Keratinocyte (primary cell): ENCODE data around the gene IGHMBP2. TPM values are rescaled to one million over a fixed set of nuclear protein-coding genes. Genes with fewer than 3 reads are reported as not detected.

ENCODE experiments used
- DNase-seq: peaks from one replicate; pipeline ENCODE4 v3.0.0-alpha.2; 2011; ENCODE audit warnings: low read depth, missing footprints, low spot score
- FAIRE-seq: peaks from 2 replicates; lab custom pipeline; 2011; peaks lifted over from hg19 to GRCh38; lab: Jason Lieb, UNC
- H2AFZ ChIP-seq: 2 replicates; pipeline ENCODE4 v1.6.0; 2012; ENCODE audit warnings: low read length, control low read depth, inconsistent platforms; ENCODE audit not compliant: control insufficient read depth
- H3K27ac ChIP-seq: 2 replicates; pipeline ENCODE4 v1.5.1; 2011; ENCODE audit warnings: low read length; ENCODE audit not compliant: control insufficient read depth, insufficient read depth
- H3K27me3 ChIP-seq: 3 replicates; pipeline ENCODE4 v1.6.0; 2011; ENCODE audit warnings: low read length; ENCODE audit not compliant: control insufficient read depth, insufficient read depth; ENCODE audit errors: extremely low read depth
- H3K36me3 ChIP-seq, 2 experiments: 2 replicates in 1 of 2; 3 replicates in 1 of 2; pipeline ENCODE4 v1.5.1; 2011; ENCODE audit warnings: low read length in 2 of 2, mild to moderate bottlenecking in 1 of 2; ENCODE audit not compliant: control insufficient read depth in 2 of 2, insufficient read depth in 2 of 2; ENCODE audit errors: extremely low read depth in 1 of 2
- H3K4me1 ChIP-seq: 3 replicates; pipeline ENCODE4 v1.5.1; 2011; ENCODE audit warnings: low read length; ENCODE audit not compliant: control insufficient read depth, insufficient read depth; ENCODE audit errors: extremely low read depth
- H3K4me2 ChIP-seq: 3 replicates; pipeline ENCODE4 v1.6.0; 2011; ENCODE audit warnings: low read depth, low read length; ENCODE audit not compliant: control insufficient read depth, insufficient read depth; ENCODE audit errors: extremely low read depth
- H3K4me3 ChIP-seq, 3 experiments: fragments of 200-600 bp in 1 of 3; sonication (generic) in 1 of 3; 2 replicates in 2 of 3; 3 replicates in 1 of 3; pipeline ENCODE4 v1.5.1; 2011 to 2016; ENCODE audit warnings: low read length in 3 of 3, mild to moderate bottlenecking in 3 of 3, control low read depth in 2 of 3, inconsistent platforms in 1 of 3, low read depth in 1 of 3, mixed read lengths in 1 of 3, mixed run types in 1 of 3, moderate library complexity in 1 of 3; ENCODE audit not compliant: control insufficient read depth in 2 of 3, insufficient read depth in 2 of 3; ENCODE audit errors: extremely low read depth in 1 of 3
- H3K79me2 ChIP-seq: 2 replicates; pipeline ENCODE4 v1.6.0; 2012; ENCODE audit warnings: low read length; ENCODE audit not compliant: control insufficient read depth, insufficient read depth
- H3K9ac ChIP-seq: 3 replicates; pipeline ENCODE4 v1.6.0; 2011; ENCODE audit warnings: low read length; ENCODE audit not compliant: control insufficient read depth, insufficient read depth; ENCODE audit errors: extremely low read depth
- H3K9me1 ChIP-seq: 3 replicates; pipeline ENCODE4 v1.6.0; 2011; ENCODE audit warnings: low read length; ENCODE audit not compliant: control insufficient read depth, insufficient read depth; ENCODE audit errors: extremely low read depth
- H3K9me3 ChIP-seq: 2 replicates; pipeline ENCODE4 v1.5.1; 2012; ENCODE audit warnings: low read depth, low read length; ENCODE audit not compliant: control insufficient read depth
- H4K20me1 ChIP-seq: 3 replicates; pipeline ENCODE4 v1.6.0; 2011; ENCODE audit warnings: low read length; ENCODE audit not compliant: control insufficient read depth, insufficient read depth; ENCODE audit errors: extremely low read depth
- EZH2 ChIP-seq: IDR thresholded peaks from one replicate; pipeline ENCODE4 v1.6.1; 2012; ENCODE audit warnings: inconsistent platforms, mild to moderate bottlenecking, low read length, moderate library complexity
- dilution Hi-C: fragments of 300-500 bp; cut with MboI; formaldehyde crosslinking; loops from one replicate; pipeline ENCODE4 v1.7.0; 2020; ENCODE audit warnings: low sequenced_read_pairs; ENCODE audit not compliant: extremely low pct_ligation_motif_present
- polyA plus RNA-seq, 5 experiments: library from polyadenylated mRNA; depleted of rRNA in 3 of 5; stranded (reverse) in 3 of 5; stranded (forward) in 1 of 5; unstranded in 1 of 5; fragments of >200 nt; gene quantifications; 1 replicate in 1 of 5; 2 replicates in 3 of 5; 3 replicates in 1 of 5; pipeline versions ENCODE4 v1.2.1 to v1.2.3, GENCODE V29; 2011 to 2012; ENCODE audit warnings: missing spikeins in 2 of 5, low read depth in 1 of 5, low replicate concordance in 1 of 5
- TF ChIP-seq, protein P1 (sequence below), 3 experiments: IDR thresholded peaks in 1 of 3; conservative IDR thresholded peaks in 1 of 3; optimal IDR thresholded peaks in 1 of 3; 2 replicates in 2 of 3; 3 replicates in 1 of 3; pipeline versions ENCODE3 to v1.5.1; 2011; ENCODE audit warnings: low read length in 3 of 3, mild to moderate bottlenecking in 3 of 3, moderate library complexity in 2 of 3, control low read depth in 1 of 3, inconsistent platforms in 1 of 3; ENCODE audit not compliant: insufficient read depth in 2 of 3; ENCODE audit errors: extremely low read depth in 1 of 3

The IGHMBP2 gene
- polyA plus RNA-seq, 1 donor (not counting 4 experiments of a cell fraction or from before 2014, with no cell fraction given) = 10.0 TPM

DNA sequence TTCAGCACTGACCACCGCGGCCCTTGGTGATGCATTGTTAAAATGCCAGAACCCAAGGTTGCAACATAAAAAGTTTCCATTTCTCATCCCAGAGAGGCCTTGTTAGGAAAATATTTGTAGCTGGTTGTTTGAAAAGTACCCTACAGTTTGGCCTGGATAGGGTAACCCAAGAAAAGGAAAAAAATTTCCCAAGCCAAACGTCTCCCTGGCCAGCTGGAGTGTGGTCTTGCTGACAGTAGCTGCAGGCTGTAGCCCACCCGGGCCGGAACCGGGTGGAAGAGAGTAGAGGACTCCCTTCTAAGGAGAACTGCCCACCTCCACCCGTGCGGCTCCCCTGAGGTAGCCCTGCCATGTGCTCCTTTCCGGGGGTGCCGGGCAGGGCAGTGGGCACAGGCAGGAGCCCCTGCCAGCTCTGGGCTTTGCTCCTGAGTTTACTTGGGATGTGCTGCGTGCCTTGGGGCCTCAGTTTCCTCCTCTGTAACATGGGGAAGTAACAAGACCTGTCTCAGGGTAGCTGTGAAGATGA, 38.5 kb downstream of the IGHMBP2 start:
- no peak overlapping the region for H2AFZ ChIP-seq
- H3K27me3 ChIP-seq = peaks cover 11% of the 10 kb centered on the region
- peaks cover 2% of the 10 kb centered on the region for H3K4me1 ChIP-seq
- no peak overlapping the region for H3K9ac ChIP-seq
- H3K9me3 ChIP-seq = no peaks in the 10 kb centered on the region
- H3K36me3 ChIP-seq = peaks cover 8 to 11% of the 10 kb centered on the region in 2 experiments
- H3K4me2 ChIP-seq = no peak overlapping the region
- DNase-seq (no peak), FAIRE-seq (no peak)
- H3K79me2 ChIP-seq = no peaks in the 10 kb centered on the region
- TF ChIP-seq EZH2 = no peak
- TF ChIP-seq, protein P1, sequence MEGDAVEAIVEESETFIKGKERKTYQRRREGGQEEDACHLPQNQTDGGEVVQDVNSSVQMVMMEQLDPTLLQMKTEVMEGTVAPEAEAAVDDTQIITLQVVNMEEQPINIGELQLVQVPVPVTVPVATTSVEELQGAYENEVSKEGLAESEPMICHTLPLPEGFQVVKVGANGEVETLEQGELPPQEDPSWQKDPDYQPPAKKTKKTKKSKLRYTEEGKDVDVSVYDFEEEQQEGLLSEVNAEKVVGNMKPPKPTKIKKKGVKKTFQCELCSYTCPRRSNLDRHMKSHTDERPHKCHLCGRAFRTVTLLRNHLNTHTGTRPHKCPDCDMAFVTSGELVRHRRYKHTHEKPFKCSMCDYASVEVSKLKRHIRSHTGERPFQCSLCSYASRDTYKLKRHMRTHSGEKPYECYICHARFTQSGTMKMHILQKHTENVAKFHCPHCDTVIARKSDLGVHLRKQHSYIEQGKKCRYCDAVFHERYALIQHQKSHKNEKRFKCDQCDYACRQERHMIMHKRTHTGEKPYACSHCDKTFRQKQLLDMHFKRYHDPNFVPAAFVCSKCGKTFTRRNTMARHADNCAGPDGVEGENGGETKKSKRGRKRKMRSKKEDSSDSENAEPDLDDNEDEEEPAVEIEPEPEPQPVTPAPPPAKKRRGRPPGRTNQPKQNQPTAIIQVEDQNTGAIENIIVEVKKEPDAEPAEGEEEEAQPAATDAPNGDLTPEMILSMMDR (optimal IDR thresholded peaks at IDR 0.05 in 1 of 3, IDR thresholded peaks at IDR 0.05 in 1 of 3, conservative IDR thresholded peaks at IDR 0.05 in 1 of 3; ENCODE audit: extremely low read depth in 1 of 3, insufficient read depth in 2 of 3, low read length in 3 of 3) = no peak
- H3K27ac ChIP-seq = no peak overlapping the region
- H3K4me3 ChIP-seq = no peak overlapping the region
- H3K9me1 ChIP-seq = no peaks in the 10 kb centered on the region
- dilution Hi-C loops = no loop called here
- H4K20me1 ChIP-seq = no peaks in the 10 kb centered on the region

DNA sequence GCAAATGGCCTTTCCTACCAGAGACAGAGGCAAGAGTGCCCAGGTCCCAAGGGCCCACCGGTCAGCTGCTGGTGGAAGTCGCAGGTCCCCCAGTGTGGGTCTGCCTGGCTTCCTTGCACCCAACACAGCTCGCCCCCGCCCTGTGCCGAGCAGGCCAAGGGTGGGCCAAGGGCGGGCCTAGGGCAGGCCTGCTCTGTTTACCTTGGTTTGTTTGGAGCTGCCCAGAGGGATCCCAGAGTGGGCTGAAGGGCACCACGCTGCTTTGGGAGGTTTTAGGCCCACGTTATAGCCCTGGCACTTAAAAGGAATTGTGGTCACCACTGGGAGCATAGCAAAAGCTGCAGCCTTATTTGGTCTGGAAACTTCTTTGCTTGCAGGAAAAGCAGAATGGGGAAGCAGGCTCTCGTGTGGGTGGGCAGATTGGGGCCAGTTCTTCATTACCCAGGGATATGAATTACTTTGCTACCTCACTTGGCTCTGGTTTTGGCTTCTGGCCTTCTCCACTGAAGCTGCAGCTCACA, 39.1 kb downstream of the IGHMBP2 start:
- H3K9me3 ChIP-seq = no peaks in the 10 kb centered on the region
- no peak for FAIRE-seq
- peaks cover 12% of the 10 kb centered on the region for H3K27me3 ChIP-seq
- no peak for DNase-seq
- H2AFZ ChIP-seq = no peak overlapping the region
- peaks cover 4 to 8% of the 10 kb centered on the region in 2 experiments for H3K36me3 ChIP-seq
- TF ChIP-seq EZH2 = no peak
- TF ChIP-seq, protein P1 (optimal IDR thresholded peaks at IDR 0.05 in 1 of 3, IDR thresholded peaks at IDR 0.05 in 1 of 3, conservative IDR thresholded peaks at IDR 0.05 in 1 of 3; ENCODE audit: extremely low read depth in 1 of 3, insufficient read depth in 2 of 3, low read length in 3 of 3) = no peak
- H3K4me2 ChIP-seq = no peak overlapping the region
- H3K27ac ChIP-seq = no peak overlapping the region
- H3K79me2 ChIP-seq = no peaks in the 10 kb centered on the region
- no peaks in the 10 kb centered on the region for H4K20me1 ChIP-seq
- dilution Hi-C loops = no loop called here
- no peak overlapping the region for H3K9ac ChIP-seq
- H3K4me3 ChIP-seq = no peak overlapping the region
- H3K4me1 ChIP-seq = peaks cover 2% of the 10 kb centered on the region
- H3K9me1 ChIP-seq = no peaks in the 10 kb centered on the region
